Nephron (organoid): ENCODE results near the gene AMPH.

ENCODE experiments used
- H3K27ac Mint-ChIP-seq, 3 experiments: 2 replicates each; pipeline ENCODE4 v1.8.0; 2020; ENCODE audit warnings: mixed read lengths in 3 of 3, mild to moderate bottlenecking in 2 of 3, moderate library complexity in 1 of 3
- H3K27me3 Mint-ChIP-seq: 2 replicates; pipeline ENCODE4 v1.8.0; 2021; ENCODE audit warnings: low read depth, mild to moderate bottlenecking, moderate library complexity, mixed read lengths
- H3K36me3 Mint-ChIP-seq: 2 replicates; pipeline ENCODE4 v1.8.0; 2020; ENCODE audit warnings: low read depth, mixed read lengths
- H3K4me1 Mint-ChIP-seq: 2 replicates; pipeline ENCODE4 v1.8.0; 2020; ENCODE audit warnings: mixed read lengths
- H3K4me3 Mint-ChIP-seq, 3 experiments: 2 replicates each; pipeline ENCODE4 v1.8.0; 2020; ENCODE audit warnings: mild to moderate bottlenecking in 3 of 3, mixed read lengths in 3 of 3, moderate library complexity in 2 of 3
- H3K9me3 Mint-ChIP-seq: 2 replicates; pipeline ENCODE4 v1.8.0; 2020; ENCODE audit warnings: mixed read lengths
- CTCF ChIP-seq, 3 experiments: fragments of 200-600 bp; sonication (generic); IDR thresholded peaks; one replicate each; pipeline ENCODE4 v1.5.0; 2021; ENCODE audit warnings: antibody characterized with exemption in 3 of 3; ENCODE audit not compliant: unreplicated experiment in 3 of 3

The AMPH gene

GRCh38 chr7:38335128-38335491 lies 296.1 kb downstream of the AMPH start:
- H3K9me3 Mint-ChIP-seq = no peaks in the 10 kb centered on the region
- H3K4me1 Mint-ChIP-seq = peaks cover 4% of the 10 kb centered on the region
- TF ChIP-seq CTCF (IDR thresholded peaks at IDR 0.05; ENCODE audit: unreplicated experiment in 3 of 3) = no peak
- no peak overlapping the region for H3K4me3 Mint-ChIP-seq
- H3K36me3 Mint-ChIP-seq = no peaks in the 10 kb centered on the region
- peak overlapping the region in 1 of 3 experiments; percentile 21 for H3K27ac Mint-ChIP-seq
- H3K27me3 Mint-ChIP-seq = peaks cover 4% of the 10 kb centered on the region

GRCh38 chr7:38334163-38334562 lies 297.0 kb downstream of the AMPH start:
- Mint-ChIP-seq H3K9me3 (no peaks in the 10 kb centered on the region), H3K27ac (no peak overlapping the region), H3K27me3 (peaks cover 4% of the 10 kb centered on the region), H3K4me3 (no peak overlapping the region), H3K36me3 (no peaks in the 10 kb centered on the region), H3K4me1 (no peaks in the 10 kb centered on the region)
- TF ChIP-seq CTCF (IDR thresholded peaks at IDR 0.05; ENCODE audit: unreplicated experiment in 3 of 3) = no peak
